Measurements from ENCODE around the gene NFIA. TPM values are rescaled to one million over a fixed set of nuclear protein-coding genes. Genes with fewer than 3 reads are reported as not detected.

The NFIA gene
- total RNA-seq, 1 donor from 2014 or later: 1.2 TPM

DNA sequence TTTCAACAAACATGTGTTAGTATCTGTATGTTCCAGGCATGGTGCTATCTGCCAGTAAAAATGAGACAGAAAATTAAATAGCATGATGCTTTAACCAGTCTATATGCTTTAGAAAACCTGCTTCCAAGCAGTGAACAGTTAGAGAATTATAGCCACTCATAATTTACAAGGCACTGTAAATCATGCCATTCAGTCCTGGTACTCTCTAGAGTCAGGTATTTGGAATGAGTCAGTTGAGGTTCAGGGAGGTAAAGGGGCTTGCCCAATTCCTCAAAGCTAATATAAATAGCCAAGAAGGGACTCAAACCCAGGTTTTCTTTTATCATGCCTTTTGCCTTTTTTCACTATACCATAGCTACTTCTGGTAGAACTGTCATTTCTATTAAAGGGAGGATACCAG is 184.4 kb downstream of the NFIA start:
- no peaks in the 10 kb centered on the region for H3K9me3 Mint-ChIP-seq (ENCODE audit: low read depth)
- TF ChIP-seq, protein P1, sequence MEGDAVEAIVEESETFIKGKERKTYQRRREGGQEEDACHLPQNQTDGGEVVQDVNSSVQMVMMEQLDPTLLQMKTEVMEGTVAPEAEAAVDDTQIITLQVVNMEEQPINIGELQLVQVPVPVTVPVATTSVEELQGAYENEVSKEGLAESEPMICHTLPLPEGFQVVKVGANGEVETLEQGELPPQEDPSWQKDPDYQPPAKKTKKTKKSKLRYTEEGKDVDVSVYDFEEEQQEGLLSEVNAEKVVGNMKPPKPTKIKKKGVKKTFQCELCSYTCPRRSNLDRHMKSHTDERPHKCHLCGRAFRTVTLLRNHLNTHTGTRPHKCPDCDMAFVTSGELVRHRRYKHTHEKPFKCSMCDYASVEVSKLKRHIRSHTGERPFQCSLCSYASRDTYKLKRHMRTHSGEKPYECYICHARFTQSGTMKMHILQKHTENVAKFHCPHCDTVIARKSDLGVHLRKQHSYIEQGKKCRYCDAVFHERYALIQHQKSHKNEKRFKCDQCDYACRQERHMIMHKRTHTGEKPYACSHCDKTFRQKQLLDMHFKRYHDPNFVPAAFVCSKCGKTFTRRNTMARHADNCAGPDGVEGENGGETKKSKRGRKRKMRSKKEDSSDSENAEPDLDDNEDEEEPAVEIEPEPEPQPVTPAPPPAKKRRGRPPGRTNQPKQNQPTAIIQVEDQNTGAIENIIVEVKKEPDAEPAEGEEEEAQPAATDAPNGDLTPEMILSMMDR (IDR thresholded peaks at IDR 0.05; ENCODE audit: unreplicated experiment): no peak
- H3K27me3 Mint-ChIP-seq: peaks cover 13% of the 10 kb centered on the region
- no peak overlapping the region for H3K4me3 Mint-ChIP-seq (ENCODE audit: low read depth)
- H3K36me3 Mint-ChIP-seq (ENCODE audit: insufficient read depth): no peaks in the 10 kb centered on the region
- H3K4me1 Mint-ChIP-seq (ENCODE audit: low read depth): peaks cover 17% of the 10 kb centered on the region
- DNase-seq (ENCODE audit: low spot score, unreplicated experiment): no peak
- no peak overlapping the region for H3K27ac Mint-ChIP-seq

DNA sequence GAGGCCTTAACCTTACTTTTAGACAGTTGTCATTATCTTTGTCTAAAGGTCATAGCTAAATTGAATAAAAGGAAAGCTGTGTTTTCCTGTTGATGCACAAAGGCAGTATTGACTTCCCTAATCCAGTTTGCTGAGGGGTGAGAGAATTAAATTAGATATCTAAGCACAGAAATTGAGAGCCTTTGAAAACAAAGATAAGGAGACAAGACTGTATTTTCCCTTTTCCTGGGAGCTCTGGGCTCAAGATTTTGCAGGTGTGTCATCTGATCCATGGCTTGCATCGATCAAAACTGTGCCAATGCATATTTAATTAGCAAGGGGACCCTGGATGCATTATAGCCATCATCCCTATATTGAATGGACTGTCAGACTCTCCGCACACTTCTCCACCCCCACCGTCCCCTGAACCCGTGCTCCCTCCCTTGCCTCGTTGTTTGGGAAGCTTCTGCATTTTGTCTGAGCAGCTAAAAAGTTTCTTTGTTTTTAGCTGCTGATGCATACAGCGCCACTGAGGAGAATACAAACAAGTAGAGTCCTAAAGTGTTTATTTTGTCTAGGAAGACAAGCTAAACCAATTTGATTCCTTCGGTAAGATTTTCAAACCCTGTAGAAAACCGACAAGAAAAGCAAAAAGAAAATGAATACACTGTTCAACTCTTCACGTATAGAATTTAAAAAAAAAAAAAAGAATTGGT is 186.3 kb downstream of the NFIA start:
- Mint-ChIP-seq H3K4me3 (ENCODE audit: low read depth) (peak overlapping the region; percentile 8), H3K27me3 (peaks cover 17% of the 10 kb centered on the region), H3K27ac (no peak overlapping the region), H3K9me3 (ENCODE audit: low read depth) (no peaks in the 10 kb centered on the region), H3K36me3 (ENCODE audit: insufficient read depth) (no peaks in the 10 kb centered on the region), H3K4me1 (ENCODE audit: low read depth) (peaks cover 17% of the 10 kb centered on the region)
- no peak for DNase-seq (ENCODE audit: low spot score, unreplicated experiment)
- TF ChIP-seq, protein P1 (IDR thresholded peaks at IDR 0.05; ENCODE audit: unreplicated experiment): no peak

DNA sequence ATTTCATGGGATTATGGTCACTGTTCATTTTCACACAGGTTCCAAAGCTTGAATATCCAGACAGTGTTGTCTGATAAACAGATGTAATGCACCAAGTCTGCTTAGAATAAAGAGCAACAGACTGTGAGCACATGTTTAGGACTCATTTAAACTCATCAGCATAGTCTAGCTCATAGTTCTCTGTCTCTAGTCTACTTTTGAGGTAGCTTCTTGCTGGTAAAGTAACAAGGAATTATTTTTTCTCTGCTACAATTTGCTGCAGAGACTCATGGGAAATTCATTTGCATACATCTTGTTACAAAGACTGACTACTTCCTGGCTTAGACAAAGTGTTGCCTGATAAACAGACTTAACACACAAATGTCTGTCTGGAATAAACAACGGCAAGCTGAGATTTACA is 187.2 kb downstream of the NFIA start:
- Mint-ChIP-seq H3K4me3 (ENCODE audit: low read depth) (no peak overlapping the region), H3K27ac (no peak overlapping the region), H3K36me3 (ENCODE audit: insufficient read depth) (no peaks in the 10 kb centered on the region), H3K9me3 (ENCODE audit: low read depth) (no peaks in the 10 kb centered on the region), H3K27me3 (peaks cover 24% of the 10 kb centered on the region), H3K4me1 (ENCODE audit: low read depth) (peaks cover 17% of the 10 kb centered on the region)
- TF ChIP-seq, protein P1 (IDR thresholded peaks at IDR 0.05; ENCODE audit: unreplicated experiment): no peak
- no peak for DNase-seq (ENCODE audit: low spot score, unreplicated experiment)

DNA sequence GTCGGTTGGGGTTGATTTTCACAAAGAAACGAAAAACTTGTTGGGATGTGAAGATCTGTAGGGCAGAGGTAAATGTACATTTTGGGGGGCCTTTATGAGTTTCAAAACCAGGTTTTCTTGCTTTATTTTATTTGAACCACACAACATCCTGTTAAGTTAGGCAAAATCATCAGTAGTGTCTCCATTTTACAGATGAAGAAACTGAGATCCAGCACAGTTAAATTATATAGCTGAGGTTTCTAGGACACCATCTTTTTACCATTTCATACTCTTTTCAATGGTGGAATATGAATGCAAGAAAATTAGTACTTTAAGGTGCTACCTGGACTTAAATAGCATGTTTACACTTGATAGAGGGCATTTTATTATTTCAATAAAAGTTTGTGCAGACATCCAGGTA is 187.7 kb downstream of the NFIA start:
- Mint-ChIP-seq H3K36me3 (ENCODE audit: insufficient read depth) (no peaks in the 10 kb centered on the region), H3K4me3 (ENCODE audit: low read depth) (no peak overlapping the region), H3K9me3 (ENCODE audit: low read depth) (no peaks in the 10 kb centered on the region), H3K4me1 (ENCODE audit: low read depth) (peaks cover 17% of the 10 kb centered on the region), H3K27me3 (peaks cover 28% of the 10 kb centered on the region), H3K27ac (no peak overlapping the region)
- DNase-seq (ENCODE audit: low spot score, unreplicated experiment): no peak
- TF ChIP-seq, protein P1 (IDR thresholded peaks at IDR 0.05; ENCODE audit: unreplicated experiment): no peak

DNA sequence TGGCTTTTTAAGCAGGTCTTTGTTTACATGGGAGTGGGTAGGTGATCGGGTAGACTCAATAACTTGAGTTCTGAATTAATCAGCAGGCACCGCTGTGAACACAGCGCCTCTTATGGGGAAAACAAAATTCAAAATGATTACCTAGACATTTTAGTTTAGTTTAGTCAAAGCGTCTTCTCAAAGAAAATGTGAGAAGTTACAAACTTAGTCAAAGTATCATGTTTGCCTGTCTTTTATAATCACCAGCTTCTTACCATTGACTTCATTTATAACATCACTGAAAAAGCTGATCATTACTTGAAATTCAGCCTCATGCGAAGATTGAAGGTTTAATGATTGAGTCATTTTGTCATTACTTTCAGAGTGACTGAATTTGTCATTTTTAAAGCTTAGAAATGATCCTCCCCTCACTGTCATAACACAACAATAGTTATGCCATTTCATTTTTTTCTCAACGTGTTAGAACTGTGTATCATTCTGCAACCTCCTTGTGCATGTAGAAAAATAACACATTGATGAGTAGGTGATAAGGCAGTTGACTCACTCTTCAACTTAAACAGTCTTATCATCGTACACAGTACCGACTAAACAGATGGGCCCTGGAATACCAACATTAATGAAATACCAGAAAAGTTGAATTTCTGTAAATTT is 188.5 kb downstream of the NFIA start:
- DNase-seq (ENCODE audit: low spot score, unreplicated experiment): no peak
- peaks cover 17% of the 10 kb centered on the region for H3K4me1 Mint-ChIP-seq (ENCODE audit: low read depth)
- TF ChIP-seq, protein P1 (IDR thresholded peaks at IDR 0.05; ENCODE audit: unreplicated experiment): no peak
- no peaks in the 10 kb centered on the region for H3K9me3 Mint-ChIP-seq (ENCODE audit: low read depth)
- no peak overlapping the region for H3K27ac Mint-ChIP-seq
- no peaks in the 10 kb centered on the region for H3K36me3 Mint-ChIP-seq (ENCODE audit: insufficient read depth)
- H3K27me3 Mint-ChIP-seq: peaks cover 28% of the 10 kb centered on the region
- no peak overlapping the region for H3K4me3 Mint-ChIP-seq (ENCODE audit: low read depth)

All from progenitor cell of endocrine pancreas (in vitro differentiated cells).